SU-DHL-6 (cell line): Measurements from ENCODE around the gene TTBK2.
A peak's percentile ranks its signal among the peaks of the same experiment; 100 is the strongest.

Source experiments
- H2AFZ ChIP-seq: fragments of 200-600 bp; sonication (generic); 2 replicates; pipeline ENCODE4 v1.6.1; 2014; ENCODE audit warnings: low read depth, mild to moderate bottlenecking, moderate library complexity, mixed read lengths, antibody characterized with exemption, low read length; ENCODE audit not compliant: severe bottlenecking
- H3F3A ChIP-seq: fragments of 200-600 bp; shearing (Covaris generic); 2 replicates; pipeline ENCODE4 v1.6.0; 2016; ENCODE audit warnings: antibody characterized with exemption, mild to moderate bottlenecking; ENCODE audit not compliant: insufficient read depth
- H3K27ac ChIP-seq: fragments of 200-600 bp; sonication (generic); 2 replicates; pipeline ENCODE4 v1.5.1; 2016; ENCODE audit warnings: low read depth, mild to moderate bottlenecking, low read length, moderate library complexity, mixed read lengths
- H3K27me3 ChIP-seq: fragments of 200-600 bp; sonication (generic), shearing (Covaris generic); 2 replicates; pipeline ENCODE4 v1.6.0; 2014; ENCODE audit warnings: mild to moderate bottlenecking, low read length
- H3K36me3 ChIP-seq: fragments of 200-600 bp; sonication (generic); 2 replicates; pipeline ENCODE4 v1.6.1; 2014; ENCODE audit warnings: mild to moderate bottlenecking, low read length, mixed read lengths
- H3K4me2 ChIP-seq: fragments of 300-600, 200-600 bp; shearing (Covaris generic), sonication (generic); 2 replicates; pipeline ENCODE4 v1.6.0; 2014; ENCODE audit warnings: low read length, low read depth, mild to moderate bottlenecking; ENCODE audit not compliant: poor library complexity, severe bottlenecking
- H3K4me3 ChIP-seq: fragments of 200-600 bp; sonication (generic); 2 replicates; pipeline ENCODE4 v1.5.1; 2014; ENCODE audit warnings: antibody characterized with exemption, low read length, mild to moderate bottlenecking, mixed read lengths; ENCODE audit not compliant: insufficient read depth, poor library complexity, severe bottlenecking
- H3K79me2 ChIP-seq: fragments of 200-600 bp; sonication (generic); 2 replicates; pipeline ENCODE4 v1.6.1; 2014; ENCODE audit warnings: mild to moderate bottlenecking, low read length, moderate library complexity; ENCODE audit not compliant: insufficient read depth
- H3K9ac ChIP-seq: fragments of 200-600 bp; sonication (generic); 2 replicates; pipeline ENCODE4 v1.7.0; 2014; ENCODE audit warnings: mild to moderate bottlenecking, low read length
- H3K9me2 ChIP-seq: fragments of 200-600 bp; sonication (generic); replicated peaks from 2 replicates; pipeline ENCODE4 v1.6.1; 2014; ENCODE audit warnings: low read length; ENCODE audit not compliant: insufficient read depth
- H3K9me3 ChIP-seq: fragments of 200-600 bp; sonication (generic); 2 replicates; pipeline ENCODE4 v1.6.1; 2014; ENCODE audit warnings: low read length, mixed read lengths; ENCODE audit not compliant: insufficient read depth
- H4K20me1 ChIP-seq: fragments of 200-600 bp; sonication (generic); 2 replicates; pipeline ENCODE4 v1.6.1; 2014; ENCODE audit warnings: low read depth, mild to moderate bottlenecking, antibody characterized with exemption, low read length, moderate library complexity, mixed read lengths
- EZH2phosphoT487 ChIP-seq: fragments of 200-600 bp; sonication (generic), shearing (Covaris generic); conservative IDR thresholded peaks from 2 replicates; pipeline ENCODE4 v1.6.1; 2018; ENCODE audit warnings: mild to moderate bottlenecking, antibody characterized with exemption, low read length, moderate library complexity, mixed read lengths
- TF ChIP-seq, protein P1 (sequence below): fragments of 200-600 bp; sonication (generic); IDR thresholded peaks from one replicate; pipeline ENCODE4 v1.5.1; 2017; ENCODE audit warnings: antibody characterized with exemption, mild to moderate bottlenecking, low read length, moderate library complexity; ENCODE audit not compliant: insufficient read depth, poor library complexity, severe bottlenecking

TTBK2 gene

GRCh38 chr15:42707068-42707467 lies 213.5 kb downstream of the TTBK2 start:
- H3K27me3 ChIP-seq: no peaks in the 10 kb centered on the region

GRCh38 chr15:42705336-42705735 lies 215.2 kb downstream of the TTBK2 start:
- H3K9ac ChIP-seq: no peak overlapping the region
- H3K4me3 ChIP-seq: no peak overlapping the region
- TF ChIP-seq, protein P1, sequence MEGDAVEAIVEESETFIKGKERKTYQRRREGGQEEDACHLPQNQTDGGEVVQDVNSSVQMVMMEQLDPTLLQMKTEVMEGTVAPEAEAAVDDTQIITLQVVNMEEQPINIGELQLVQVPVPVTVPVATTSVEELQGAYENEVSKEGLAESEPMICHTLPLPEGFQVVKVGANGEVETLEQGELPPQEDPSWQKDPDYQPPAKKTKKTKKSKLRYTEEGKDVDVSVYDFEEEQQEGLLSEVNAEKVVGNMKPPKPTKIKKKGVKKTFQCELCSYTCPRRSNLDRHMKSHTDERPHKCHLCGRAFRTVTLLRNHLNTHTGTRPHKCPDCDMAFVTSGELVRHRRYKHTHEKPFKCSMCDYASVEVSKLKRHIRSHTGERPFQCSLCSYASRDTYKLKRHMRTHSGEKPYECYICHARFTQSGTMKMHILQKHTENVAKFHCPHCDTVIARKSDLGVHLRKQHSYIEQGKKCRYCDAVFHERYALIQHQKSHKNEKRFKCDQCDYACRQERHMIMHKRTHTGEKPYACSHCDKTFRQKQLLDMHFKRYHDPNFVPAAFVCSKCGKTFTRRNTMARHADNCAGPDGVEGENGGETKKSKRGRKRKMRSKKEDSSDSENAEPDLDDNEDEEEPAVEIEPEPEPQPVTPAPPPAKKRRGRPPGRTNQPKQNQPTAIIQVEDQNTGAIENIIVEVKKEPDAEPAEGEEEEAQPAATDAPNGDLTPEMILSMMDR: no peak
- no peak for TF ChIP-seq EZH2phosphoT487
- H3K4me2 ChIP-seq: no peak overlapping the region
- H2AFZ ChIP-seq: no peak overlapping the region
- H3K9me3 ChIP-seq: no peaks in the 10 kb centered on the region
- no peak overlapping the region for H3K27ac ChIP-seq
- H3K27me3 ChIP-seq: no peaks in the 10 kb centered on the region
- no peaks in the 10 kb centered on the region for H3K9me2 ChIP-seq
- no peaks in the 10 kb centered on the region for H3F3A ChIP-seq
- H3K36me3 ChIP-seq: no peaks in the 10 kb centered on the region; the same call in 1 of the 2 replicates
- no peaks in the 10 kb centered on the region for H4K20me1 ChIP-seq
- H3K79me2 ChIP-seq: no peaks in the 10 kb centered on the region

More at GRCh38 chr15:42707068-42707467, 213.5 kb downstream of the TTBK2 start:
- no peaks in the 10 kb centered on the region for H3F3A ChIP-seq
- H3K9me3 ChIP-seq: no peaks in the 10 kb centered on the region
- no peak overlapping the region for H3K4me3 ChIP-seq
- no peak overlapping the region for H2AFZ ChIP-seq
- H3K79me2 ChIP-seq: no peaks in the 10 kb centered on the region
- no peak for TF ChIP-seq EZH2phosphoT487
- TF ChIP-seq, protein P1: no peak
- no peaks in the 10 kb centered on the region; the same call in 1 of the 2 replicates for H3K36me3 ChIP-seq
- H3K9me2 ChIP-seq: no peaks in the 10 kb centered on the region
- H4K20me1 ChIP-seq: no peaks in the 10 kb centered on the region
- no peak overlapping the region for H3K4me2 ChIP-seq
- H3K27ac ChIP-seq: no peak overlapping the region
- no peak overlapping the region for H3K9ac ChIP-seq

DNA sequence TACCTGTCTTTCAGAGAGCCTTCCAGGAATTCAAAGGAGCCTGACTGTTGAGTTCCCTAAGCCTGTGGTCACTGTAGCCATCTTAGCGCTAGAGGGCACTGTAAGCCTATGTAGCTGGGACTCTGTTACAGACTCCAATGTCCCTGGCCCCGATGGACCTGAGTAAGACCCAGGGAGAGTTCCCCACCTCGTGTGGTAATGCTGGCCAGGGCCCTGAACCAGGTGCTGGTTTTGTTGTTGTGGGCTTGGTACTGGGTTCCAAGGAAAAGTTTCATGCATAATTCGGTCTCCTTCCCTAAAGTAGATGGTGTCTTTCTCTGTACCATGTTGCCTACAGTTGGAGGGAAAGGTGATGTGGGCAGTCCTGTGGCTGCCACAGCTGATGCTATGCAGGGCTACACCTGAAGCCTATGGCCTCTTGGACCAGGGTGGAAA lies 216.1 kb downstream of the TTBK2 start:
- TF ChIP-seq EZH2phosphoT487: no peak
- TF ChIP-seq, protein P1: peak; percentile 74
- H3K9ac ChIP-seq: no peak overlapping the region
- no peak overlapping the region for H3K27ac ChIP-seq
- no peaks in the 10 kb centered on the region for H3K27me3 ChIP-seq
- H3K9me3 ChIP-seq: no peaks in the 10 kb centered on the region
- no peaks in the 10 kb centered on the region; the same call in 1 of the 2 replicates for H3K36me3 ChIP-seq
- H4K20me1 ChIP-seq: no peaks in the 10 kb centered on the region
- no peaks in the 10 kb centered on the region for H3K9me2 ChIP-seq
- H2AFZ ChIP-seq: no peak overlapping the region
- H3K4me3 ChIP-seq: no peak overlapping the region
- H3K79me2 ChIP-seq: no peaks in the 10 kb centered on the region
- H3F3A ChIP-seq: no peaks in the 10 kb centered on the region
- no peak overlapping the region for H3K4me2 ChIP-seq
